IMR-90 (cell line): Measurements from ENCODE around the gene VSTM5. TPM values are rescaled to one million over a fixed set of nuclear protein-coding genes. Genes with fewer than 3 reads are reported as not detected.

ENCODE experiments used
- ATAC-seq: fragments of 200-7000 bp; cut with Tn5 transposase; 2 replicates; pipeline ENCODE4 v1.9.1; 2020; ENCODE audit warnings: low read depth, mild to moderate bottlenecking, moderate library complexity
- BruUV-seq: library from RNA; stranded (reverse); fragments of 400-500 nt; replicated peaks from 2 replicates; lab custom pipeline; 2021; lab: Mats Ljungman, UMichigan
- CTCF ChIA-PET: fragments of 300-600 bp; formaldehyde crosslinking; extraction: SDS; loops from one replicate; lab custom pipeline; 2021; ENCODE audit warnings: antibody characterized with exemption; lab: Yijun Ruan, JAX
- POLR2A ChIA-PET: fragments of 300-600 bp; sonication (Branson Sonifier 250); formaldehyde crosslinking; loops from one replicate; lab custom pipeline; 2022; ENCODE audit warnings: antibody characterized with exemption; ENCODE audit not compliant: unreplicated experiment; lab: Charles Lee
- DNase-seq: peaks from one replicate; pipeline ENCODE4 v3.0.0; 2013
- H2AFZ ChIP-seq: replicated peaks from 2 replicates; pipeline ENCODE3; 2013; ENCODE audit warnings: low read length, mild to moderate bottlenecking; ENCODE audit not compliant: poor library complexity
- H2AK5ac ChIP-seq: 2 replicates; pipeline ENCODE4 v1.6.1; 2013; ENCODE audit warnings: low read depth, low read length, inconsistent platforms
- H2AK9ac ChIP-seq: replicated peaks from 2 replicates; pipeline ENCODE3; 2013; ENCODE audit warnings: mild to moderate bottlenecking, low read depth, low read length, moderate library complexity; ENCODE audit not compliant: poor library complexity
- H2BK120ac ChIP-seq: 2 replicates; pipeline ENCODE4 v1.6.1; 2013; ENCODE audit warnings: low read depth, low read length, inconsistent platforms
- H2BK15ac ChIP-seq: 3 replicates; pipeline ENCODE4 v1.6.1; 2013; ENCODE audit warnings: low read depth, low read length, inconsistent platforms
- H2BK20ac ChIP-seq: 2 replicates; pipeline ENCODE4 v1.6.1; 2013; ENCODE audit warnings: low read depth, mild to moderate bottlenecking, inconsistent platforms, low read length, moderate library complexity
- H2BK5ac ChIP-seq: 2 replicates; pipeline ENCODE4 v1.6.1; 2013; ENCODE audit warnings: mild to moderate bottlenecking, low read depth, low read length, inconsistent platforms; ENCODE audit not compliant: poor library complexity, severe bottlenecking
- H3K14ac ChIP-seq: replicated peaks from 2 replicates; pipeline ENCODE4 v1.6.1; 2013; ENCODE audit warnings: low read depth, low read length, inconsistent platforms
- H3K18ac ChIP-seq: 2 replicates; pipeline ENCODE4 v1.6.1; 2013; ENCODE audit warnings: low read depth, low read length, control low read depth
- H3K23ac ChIP-seq: 2 replicates; pipeline ENCODE4 v1.6.1; 2013; ENCODE audit warnings: low read depth, low read length, inconsistent platforms
- H3K27ac ChIP-seq: 2 replicates; pipeline ENCODE4 v1.5.1; 2013; ENCODE audit warnings: mild to moderate bottlenecking, control low read depth, low read length; ENCODE audit not compliant: insufficient read depth
- H3K27me3 ChIP-seq: 2 replicates; pipeline ENCODE4 v1.6.1; 2013; ENCODE audit warnings: low read length; ENCODE audit not compliant: control insufficient read depth, insufficient read depth
- H3K36me3 ChIP-seq: 2 replicates; pipeline ENCODE4 v1.6.1; 2013; ENCODE audit warnings: low read length, mixed read lengths; ENCODE audit not compliant: control insufficient read depth, insufficient read depth
- H3K4ac ChIP-seq: 2 replicates; pipeline ENCODE4 v1.6.1; 2013; ENCODE audit warnings: low read depth, low read length, inconsistent platforms
- H3K4me1 ChIP-seq: 2 replicates; pipeline ENCODE4 v1.6.1; 2013; ENCODE audit warnings: low read length, mixed read lengths; ENCODE audit not compliant: control insufficient read depth, insufficient read depth
- H3K4me2 ChIP-seq: 2 replicates; pipeline ENCODE4 v1.6.1; 2013; ENCODE audit warnings: low read depth, mild to moderate bottlenecking, control low read depth, low read length, moderate library complexity
- H3K4me3 ChIP-seq: 2 replicates; pipeline ENCODE4 v1.5.1; 2013; ENCODE audit warnings: low read depth, mild to moderate bottlenecking, control low read depth, low read length, moderate library complexity; ENCODE audit not compliant: insufficient read depth
- H3K56ac ChIP-seq: 2 replicates; pipeline ENCODE4 v1.6.1; 2013; ENCODE audit warnings: low read length, inconsistent platforms; ENCODE audit not compliant: insufficient read depth; ENCODE audit errors: extremely low read depth
- H3K79me1 ChIP-seq, 2 experiments: 2 replicates each; pipeline ENCODE4 v1.6.1; 2013; ENCODE audit warnings: low read length in 2 of 2, inconsistent platforms in 1 of 2, low read depth in 1 of 2
- H3K9ac ChIP-seq: 2 replicates; pipeline ENCODE4 v1.6.1; 2013; ENCODE audit warnings: low read depth, low read length, control low read depth
- H3K9me1 ChIP-seq: 2 replicates; pipeline ENCODE4 v1.6.1; 2013; ENCODE audit warnings: low read length, inconsistent platforms; ENCODE audit not compliant: insufficient read depth
- H3K9me3 ChIP-seq: 2 replicates; pipeline ENCODE4 v1.6.1; 2013; ENCODE audit warnings: low read length; ENCODE audit not compliant: control insufficient read depth, insufficient read depth
- H4K20me1 ChIP-seq: 2 replicates; pipeline ENCODE4 v1.6.1; 2013; ENCODE audit warnings: low read length, inconsistent platforms; ENCODE audit not compliant: insufficient read depth
- H4K5ac ChIP-seq: 2 replicates; pipeline ENCODE4 v1.6.1; 2013; ENCODE audit warnings: mild to moderate bottlenecking, low read depth, low read length, control low read depth
- H4K8ac ChIP-seq, 2 experiments: 2 replicates each; pipeline ENCODE4 v1.6.1; 2013; ENCODE audit warnings: low read depth in 2 of 2, low read length in 2 of 2, control low read depth in 1 of 2, inconsistent platforms in 1 of 2
- H4K91ac ChIP-seq: 2 replicates; pipeline ENCODE4 v1.6.1; 2013; ENCODE audit warnings: low read depth, low read length, inconsistent platforms; ENCODE audit not compliant: insufficient read depth
- MAFK ChIP-seq: IDR thresholded peaks from 2 replicates; pipeline ENCODE4 v1.6.1; 2012; ENCODE audit warnings: low read depth, low read length, improper control_type of control experiment
- NFE2L2 ChIP-seq: fragments of 150-350 bp; IDR thresholded peaks from 2 replicates; pipeline ENCODE4 v1.6.1; 2016; ENCODE audit warnings: low read depth, mild to moderate bottlenecking, low read length
- POLR2A ChIP-seq: IDR thresholded peaks from 2 replicates; pipeline ENCODE4 v1.6.1; 2012; ENCODE audit warnings: mild to moderate bottlenecking, low read depth, low read length
- RAD21 ChIP-seq: IDR thresholded peaks from 2 replicates; pipeline ENCODE4 v1.6.1; 2012; ENCODE audit warnings: low read length, improper control_type of control experiment
- RCOR1 ChIP-seq: IDR thresholded peaks from 2 replicates; pipeline ENCODE4 v1.6.1; 2012; ENCODE audit warnings: mild to moderate bottlenecking, low read length, improper control_type of control experiment; ENCODE audit not compliant: insufficient replicate concordance
- RFX5 ChIP-seq: IDR thresholded peaks from 2 replicates; pipeline ENCODE4 v1.8.0; 2012; ENCODE audit warnings: low read depth, mild to moderate bottlenecking, low read length, moderate library complexity
- SMC3 ChIP-seq: fragments of 150-350 bp; IDR thresholded peaks from 2 replicates; pipeline ENCODE4 v1.6.1; 2016; ENCODE audit warnings: low read depth, mild to moderate bottlenecking, antibody characterized with exemption, low read length, moderate library complexity
- WGBS, 2 experiments: methylation state at CpG; one replicate each; pipeline versions ENCODE4 v1.1.5 to v1.1.7; 2013; ENCODE audit warnings: missing lambda C conversion rate in 2 of 2; ENCODE audit not compliant: insufficient read length in 1 of 2; ENCODE audit errors: extremely low coverage in 2 of 2; 5-methylcytosine and 5-hydroxymethylcytosine counted together
- dilution Hi-C: fragments of 300-500 bp; cut with HindIII; formaldehyde crosslinking; loops from one replicate; pipeline ENCODE4 v1.14.3; 2018; ENCODE audit warnings: low sequenced_read_pairs; ENCODE audit not compliant: unreplicated experiment
- in situ Hi-C: fragments of 300-500 bp; cut with MboI; formaldehyde crosslinking; loops from 3 replicates; pipeline ENCODE4 v1.14.3; 2019; ENCODE audit warnings: low sequenced_read_pairs, inconsistent platforms, mixed read lengths
- intact Hi-C: fragments of 100-400 bp; cut with micrococcal nuclease; formaldehyde crosslinking; loops from 2 replicates; pipeline ENCODE4 v1.10.0; 2022
- polyA plus RNA-seq, 3 experiments: library from polyadenylated mRNA; depleted of rRNA; stranded (reverse); fragments of >200 nt; gene quantifications; 2 replicates each; pipeline ENCODE4 v1.2.3, GENCODE V29; 2012; ENCODE audit warnings: low replicate concordance in 1 of 3
- total RNA-seq: library from RNA; depleted of rRNA; stranded (reverse); fragments of >200 nt; gene quantifications from 2 replicates; pipeline ENCODE4 v1.2.3, GENCODE V29; 2012
- TF ChIP-seq, protein P1 (sequence below): fragments of 150-350 bp; IDR thresholded peaks from 2 replicates; pipeline ENCODE4 v1.6.1; 2016; ENCODE audit warnings: low read depth, mild to moderate bottlenecking, low read length, moderate library complexity, borderline replicate concordance

The VSTM5 gene
- total and polyA plus RNA-seq, 2 of the 4 experiments (the other 2 are of a cell fraction), result 0.36 to 0.43 TPM

DNA sequence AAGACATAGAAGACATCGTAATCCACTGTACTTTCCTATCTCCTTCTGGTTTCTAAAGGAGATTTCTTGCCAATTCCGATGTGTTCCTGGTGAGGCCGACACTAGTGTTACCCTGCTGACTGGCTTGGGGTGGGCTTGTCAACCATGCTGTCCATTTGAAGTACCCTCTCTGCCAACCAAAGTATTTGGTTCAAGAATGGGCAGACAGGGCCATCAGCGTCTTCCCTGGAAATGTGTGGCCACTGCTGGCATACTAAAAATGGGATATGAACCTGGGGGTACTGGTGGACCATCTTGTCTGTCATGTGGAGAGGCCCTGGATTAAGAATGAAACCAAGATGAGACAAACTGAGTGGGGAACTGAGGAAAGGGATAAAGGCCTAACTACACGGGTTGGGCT is 1.8 kb upstream of the VSTM5 start:
- H4K91ac ChIP-seq, result no peak overlapping the region
- no peak overlapping the region for H2AFZ ChIP-seq
- dilution Hi-C loops, result no loop called here

More for the DNA sequence above, 1.8 kb upstream of the VSTM5 start:
- Histone ChIP-seq H3K79me1 (no peaks in the 10 kb centered on the region), H3K4me1 (peaks cover 3% of the 10 kb centered on the region; the same call in 1 of the 2 replicates), H2BK120ac (no peak overlapping the region), H3K14ac (no peak overlapping the region), H4K5ac (no peak overlapping the region), H2BK20ac (no peak overlapping the region), H3K9me3 (no peaks in the 10 kb centered on the region), H4K20me1 (no peaks in the 10 kb centered on the region), H2BK5ac (no peak overlapping the region), H3K9ac (no peak overlapping the region), H3K4ac (no peak overlapping the region), H3K27me3 (peaks cover 5% of the 10 kb centered on the region), H3K56ac (no peak overlapping the region), H4K8ac (no peak overlapping the region), H3K9me1 (peaks cover 4% of the 10 kb centered on the region; the same call in 1 of the 2 replicates), H3K4me3 (no peak overlapping the region), H2BK15ac (no peak overlapping the region), H2AK5ac (no peak overlapping the region), H3K27ac (no peak overlapping the region), H3K23ac (no peak overlapping the region), H3K18ac (no peak overlapping the region), H3K36me3 (no peaks in the 10 kb centered on the region), H3K4me2 (no peak overlapping the region), H2AK9ac (no peak overlapping the region)
- TF ChIP-seq SMC3 (no peak), RCOR1 (no peak), NFE2L2 (no peak), RFX5 (no peak), RAD21 (no peak), POLR2A (no peak), MAFK (no peak)
- TF ChIP-seq, protein P1, sequence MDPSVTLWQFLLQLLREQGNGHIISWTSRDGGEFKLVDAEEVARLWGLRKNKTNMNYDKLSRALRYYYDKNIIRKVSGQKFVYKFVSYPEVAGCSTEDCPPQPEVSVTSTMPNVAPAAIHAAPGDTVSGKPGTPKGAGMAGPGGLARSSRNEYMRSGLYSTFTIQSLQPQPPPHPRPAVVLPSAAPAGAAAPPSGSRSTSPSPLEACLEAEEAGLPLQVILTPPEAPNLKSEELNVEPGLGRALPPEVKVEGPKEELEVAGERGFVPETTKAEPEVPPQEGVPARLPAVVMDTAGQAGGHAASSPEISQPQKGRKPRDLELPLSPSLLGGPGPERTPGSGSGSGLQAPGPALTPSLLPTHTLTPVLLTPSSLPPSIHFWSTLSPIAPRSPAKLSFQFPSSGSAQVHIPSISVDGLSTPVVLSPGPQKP, result no peak
- ChIA-PET CTCF (no interaction called here), POLR2A (no interaction called here)
- in situ Hi-C loops (no loop called here), intact Hi-C loops (no loop called here)
- BruUV-seq, result no TSS peak
- WGBS, 2 experiments, result 100% methylated on average over 1 of the region's 5 CpGs; no CpG with 5 or more reads in 1 of the 2 experiments
- ATAC-seq (no peak), DNase-seq (no peak)
